Measurements from ENCODE around the gene ATP5PD. TPM values are rescaled to one million over a fixed set of nuclear protein-coding genes. Genes with fewer than 3 reads are reported as not detected.

ATP5PD gene
- total and polyA plus RNA-seq, 2 of the 13 experiments (the other 11 are each of a cell fraction or from before 2014, with no cell fraction given) = 158 to 428 TPM

GRCh38 chr17:75012346-75013091 is 34.2 kb downstream of the ATP5PD start, which contains the start of gene MRPL58 (continued):
- TF ChIP-seq ZFP91 (CRISPR knock-in tag; IDR thresholded peaks at IDR 0.05; ENCODE audit: borderline replicate concordance) (peak; percentile 98), RCOR2 (CRISPR knock-in tag; IDR thresholded peaks at IDR 0.05) (peak; percentile 61; the same call in 1 of the 2 replicates), ZNF597 (CRISPR knock-in tag; IDR thresholded peaks at IDR 0.05) (peak; percentile 93), AFF4 (CRISPR knock-in tag; IDR thresholded peaks at IDR 0.05) (peak; percentile 62; the same call in 1 of the 2 replicates), E2F1 (CRISPR knock-in tag; IDR thresholded peaks at IDR 0.05) (peak; percentile 81), E2F2 (CRISPR knock-in tag; IDR thresholded peaks at IDR 0.05; ENCODE audit: borderline replicate concordance) (peak; percentile 94; the same call in 1 of the 2 replicates), MNT (IDR thresholded peaks at IDR 0.05) (peak; percentile 20; the same call in 1 of the 2 replicates), SRSF1 (optimal IDR thresholded peaks at IDR 0.05; ENCODE audit: low read depth, low read length) (peak; percentile 93), ATAD3A (CRISPR knock-in tag; IDR thresholded peaks at IDR 0.05) (no peak; the same call in 1 of the 2 replicates), FLYWCH1 (CRISPR knock-in tag; IDR thresholded peaks at IDR 0.05) (0 out of 2 replicates have a peak, but pooled peaks have one; percentile 50), MYPOP (CRISPR knock-in tag; IDR thresholded peaks at IDR 0.05) (peak; percentile 93), WIZ (CRISPR knock-in tag; IDR thresholded peaks at IDR 0.05) (peak; percentile 94), MXD1 (CRISPR knock-in tag; IDR thresholded peaks at IDR 0.05) (peak; percentile 98)
